ENCODE data around the gene CA7.

CA7 gene

GRCh38 chr16:66844342-66845079, at the start of gene CA7:
Gene CA7 (plus strand): TSS chr16:66844414. CDS start chr16:66844488, 74 bp downstream.
- in situ Hi-C loops (cut with MboI; ENCODE audit: low sequenced_read_pairs) = no loop called here

GRCh38 chr16:66798161-66798560, 46.1 kb upstream of the CA7 start:
- in situ Hi-C loops (cut with MboI; ENCODE audit: low sequenced_read_pairs) = no loop called here

GRCh38 chr16:66800856-66801255, 43.4 kb upstream of the CA7 start:
- in situ Hi-C loops (cut with MboI; ENCODE audit: low sequenced_read_pairs) = no loop called here

GRCh38 chr16:66801320-66802105, 42.7 kb upstream of the CA7 start, which contains the start of gene TERB1:
Gene TERB1 (minus strand): TSS chr16:66801584. CDS start chr16:66796798, 4,786 bp downstream.
- in situ Hi-C loops (cut with MboI; ENCODE audit: low sequenced_read_pairs) = no loop called here

- in situ Hi-C loops (cut with MboI; ENCODE audit: low sequenced_read_pairs) = no loop called here
These were observed 42.1 kb upstream of the CA7 start for GRCh38 chr16:66802159-66802558.

- in situ Hi-C loops (cut with MboI; ENCODE audit: low sequenced_read_pairs) = no loop called here
These were observed 34.4 kb upstream of the CA7 start for GRCh38 chr16:66809765-66810164.

- in situ Hi-C loops (cut with MboI; ENCODE audit: low sequenced_read_pairs) = no loop called here
These were observed 33.8 kb upstream of the CA7 start for GRCh38 chr16:66810391-66810790.

GRCh38 chr16:66811043-66811442, 33.2 kb upstream of the CA7 start:
- in situ Hi-C loops (cut with MboI; ENCODE audit: low sequenced_read_pairs) = no loop called here

- in situ Hi-C loops (cut with MboI; ENCODE audit: low sequenced_read_pairs) = no loop called here
These were observed 29.5 kb upstream of the CA7 start for GRCh38 chr16:66814734-66815133.

- in situ Hi-C loops (cut with MboI; ENCODE audit: low sequenced_read_pairs) = no loop called here
These were observed 20.2 kb upstream of the CA7 start for GRCh38 chr16:66824006-66824405.

GRCh38 chr16:66830422-66831404, 13.5 kb upstream of the CA7 start, which contains the start of gene NAE1:
Gene NAE1 (minus strand): TSS chr16:66830976. CDS start chr16:66830899, 77 bp downstream.
- in situ Hi-C loops (cut with MboI; ENCODE audit: low sequenced_read_pairs) = no loop called here

- in situ Hi-C loops (cut with MboI; ENCODE audit: low sequenced_read_pairs) = no loop called here
These were observed 12.0 kb upstream of the CA7 start for GRCh38 chr16:66832190-66832589.

GRCh38 chr16:66832661-66833305, 11.4 kb upstream of the CA7 start:
- in situ Hi-C loops (cut with MboI; ENCODE audit: low sequenced_read_pairs) = no loop called here

GRCh38 chr16:66834746-66835145, 9.5 kb upstream of the CA7 start:
- in situ Hi-C loops (cut with MboI; ENCODE audit: low sequenced_read_pairs) = no loop called here

- in situ Hi-C loops (cut with MboI; ENCODE audit: low sequenced_read_pairs) = no loop called here
These were observed 3.3 kb upstream of the CA7 start for GRCh38 chr16:66840883-66841282.

GRCh38 chr16:66841366-66841765, 2.8 kb upstream of the CA7 start:
- in situ Hi-C loops (cut with MboI; ENCODE audit: low sequenced_read_pairs) = no loop called here

- in situ Hi-C loops (cut with MboI; ENCODE audit: low sequenced_read_pairs) = no loop called here
These were observed 1.4 kb upstream of the CA7 start for GRCh38 chr16:66842765-66843164.

GRCh38 chr16:66843191-66843590, 1.0 kb upstream of the CA7 start:
- in situ Hi-C loops (cut with MboI; ENCODE audit: low sequenced_read_pairs) = no loop called here

GRCh38 chr16:66844009-66844341, 239 bp upstream of the CA7 start:
- in situ Hi-C loops (cut with MboI; ENCODE audit: low sequenced_read_pairs) = no loop called here

GRCh38 chr16:66845080-66845410, 831 bp downstream of the CA7 start:
- in situ Hi-C loops (cut with MboI; ENCODE audit: low sequenced_read_pairs) = no loop called here

GRCh38 chr16:66845791-66846221, 1.6 kb downstream of the CA7 start:
- in situ Hi-C loops (cut with MboI; ENCODE audit: low sequenced_read_pairs) = no loop called here
